NK-92 treated with Interleukin-12 subunit alpha and Interleukin-12 subunit beta, amount 100 ng/mL, for 24 hours (cell line): ENCODE results near the gene ACTR2.
"Not testable (repeated sequence)": the region's sequence is repeated elsewhere in the genome, so short reads cannot be mapped to it uniquely, and the experiment has no call there.

ENCODE experiments used
- DNase-seq: peaks from one replicate; lab custom pipeline; 2025; lab: John Stamatoyannopoulos, UW

ACTR2 gene

GRCh38 chr2:65227456-65228262 is at the start of gene ACTR2:
TSS of gene ACTR2 (plus strand) at chr2:65227831. CDS start at chr2:65227910, 79 bp downstream.
- DNase-seq = peak; percentile 91

GRCh38 chr2:65182570-65182969 is 45.1 kb upstream of the ACTR2 start:
- no peak for DNase-seq

- not testable (repeated sequence) for DNase-seq
These were observed 44.2 kb upstream of the ACTR2 start for GRCh38 chr2:65183406-65183805.

- no peak for DNase-seq
These were observed 42.6 kb upstream of the ACTR2 start for GRCh38 chr2:65185012-65185411.

- no peak for DNase-seq
These were observed 41.4 kb upstream of the ACTR2 start for GRCh38 chr2:65186093-65186868.

GRCh38 chr2:65186872-65187851 is 40.5 kb upstream of the ACTR2 start:
- no peak for DNase-seq

GRCh38 chr2:65193446-65193845 is 34.2 kb upstream of the ACTR2 start:
- no peak for DNase-seq

- DNase-seq = no peak
These were observed 28.9 kb upstream of the ACTR2 start for GRCh38 chr2:65198737-65199136.

- DNase-seq = no peak
These were observed 28.5 kb upstream of the ACTR2 start for GRCh38 chr2:65199166-65199565.

- DNase-seq = no peak
These were observed 27.7 kb upstream of the ACTR2 start for GRCh38 chr2:65199891-65200290.

- DNase-seq = no peak
These were observed 23.0 kb upstream of the ACTR2 start for GRCh38 chr2:65204461-65205210.

- DNase-seq = no peak
These were observed 15.5 kb upstream of the ACTR2 start for GRCh38 chr2:65212115-65212514.

- DNase-seq = no peak
These were observed 15.0 kb upstream of the ACTR2 start for GRCh38 chr2:65212619-65213018.

- no peak for DNase-seq
These were observed 14.6 kb upstream of the ACTR2 start for GRCh38 chr2:65213035-65213434.

- DNase-seq = no peak
These were observed 13.3 kb upstream of the ACTR2 start for GRCh38 chr2:65214361-65214760.

- no peak for DNase-seq
These were observed 12.8 kb upstream of the ACTR2 start for GRCh38 chr2:65214843-65215242.

GRCh38 chr2:65215946-65216345 is 11.7 kb upstream of the ACTR2 start:
- DNase-seq = no peak

GRCh38 chr2:65220432-65221131 is 7.0 kb upstream of the ACTR2 start:
- DNase-seq = no peak

GRCh38 chr2:65221275-65221674 is 6.4 kb upstream of the ACTR2 start:
- not testable (repeated sequence) for DNase-seq

GRCh38 chr2:65227020-65227455 is 593 bp upstream of the ACTR2 start:
- no peak for DNase-seq
